GM20431 (cell line): ENCODE measurements around the gene TMF1.

Experiments used
- in situ Hi-C: fragments of 300-500 bp; cut with MseI, MboI; formaldehyde crosslinking; loops from one replicate; pipeline ENCODE4 v1.15.0; 2020; ENCODE audit warnings: low sequenced_read_pairs; ENCODE audit not compliant: unreplicated experiment

TMF1 gene

GRCh38 chr3:69014022-69014580 is 38.0 kb downstream of the TMF1 start:
- in situ Hi-C loops: no loop called here

GRCh38 chr3:69013253-69014021 is 38.7 kb downstream of the TMF1 start, which contains the start of gene EOGT:
TSS of gene EOGT (minus strand) at chr3:69013684. CDS start at chr3:69009846, 3,838 bp downstream.
- in situ Hi-C loops: no loop called here

- in situ Hi-C loops: no loop called here
Observed at GRCh38 chr3:69012800-69013252, 39.3 kb downstream of the TMF1 start.

GRCh38 chr3:69012100-69012799 is 39.9 kb downstream of the TMF1 start:
- in situ Hi-C loops: no loop called here

GRCh38 chr3:69011096-69011730 is 40.9 kb downstream of the TMF1 start:
- in situ Hi-C loops: no loop called here

GRCh38 chr3:69009559-69010410 is 42.3 kb downstream of the TMF1 start:
- in situ Hi-C loops: no loop called here

- in situ Hi-C loops: no loop called here
Observed at GRCh38 chr3:69008980-69009379, 43.2 kb downstream of the TMF1 start.

- in situ Hi-C loops: no loop called here
Observed at GRCh38 chr3:69005791-69006482, 46.2 kb downstream of the TMF1 start.

- in situ Hi-C loops: no loop called here
Observed at GRCh38 chr3:69005071-69005790, 46.9 kb downstream of the TMF1 start.

- in situ Hi-C loops: no loop called here
Observed at GRCh38 chr3:69004138-69004537, 48.0 kb downstream of the TMF1 start.

GRCh38 chr3:68999605-69000004 is 52.5 kb downstream of the TMF1 start:
- in situ Hi-C loops: no loop called here

- in situ Hi-C loops: no loop called here
Observed at GRCh38 chr3:68999158-68999557, 53.0 kb downstream of the TMF1 start.

- in situ Hi-C loops: no loop called here
Observed at GRCh38 chr3:68997887-68998286, 54.2 kb downstream of the TMF1 start.

GRCh38 chr3:68996356-68996995 is 55.7 kb downstream of the TMF1 start:
- in situ Hi-C loops: no loop called here

- in situ Hi-C loops: no loop called here
Observed at GRCh38 chr3:68988740-68989139, 63.4 kb downstream of the TMF1 start.

GRCh38 chr3:68987322-68987721 is 64.8 kb downstream of the TMF1 start:
- in situ Hi-C loops: no loop called here

- in situ Hi-C loops: no loop called here
Observed at GRCh38 chr3:68986496-68987208, 65.5 kb downstream of the TMF1 start.
